Medulla oblongata (tissue), 1 donor: ENCODE results near the gene MYO1D.

Source experiments
- DNase-seq: peaks from one replicate; pipeline ENCODE4 v3.0.0-alpha.2; 2015; ENCODE audit errors: extremely low spot score

The MYO1D gene

DNA sequence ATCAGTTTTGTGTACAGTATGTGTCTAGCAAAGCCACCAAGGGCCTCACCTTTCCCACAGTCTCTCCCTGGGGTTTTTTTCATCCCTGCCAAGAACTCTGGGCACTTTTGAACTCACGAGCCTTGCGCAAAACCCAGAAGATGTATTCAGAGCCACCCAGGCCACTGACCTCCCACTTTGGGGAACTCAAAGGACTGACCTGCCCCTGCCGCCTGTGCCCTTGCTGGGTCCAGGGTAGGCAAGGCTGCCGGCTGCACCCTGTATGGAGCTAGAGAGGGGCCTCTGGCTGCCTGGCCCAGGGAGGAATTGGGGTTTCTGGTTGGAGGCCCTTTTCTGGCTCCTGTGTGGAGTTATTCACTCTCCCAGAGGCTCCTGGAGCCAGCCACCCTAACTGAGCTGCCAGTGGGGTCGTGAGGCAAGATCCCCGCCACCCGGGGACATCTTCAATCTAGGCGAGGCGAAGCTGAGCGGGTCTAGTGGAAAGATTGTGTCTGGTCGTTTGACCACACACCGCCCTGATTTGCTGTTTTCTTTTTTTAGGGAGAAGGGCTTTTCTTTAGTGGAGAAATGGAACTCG is 388.2 kb downstream of the MYO1D start:
- DNase-seq, result no peak

DNA sequence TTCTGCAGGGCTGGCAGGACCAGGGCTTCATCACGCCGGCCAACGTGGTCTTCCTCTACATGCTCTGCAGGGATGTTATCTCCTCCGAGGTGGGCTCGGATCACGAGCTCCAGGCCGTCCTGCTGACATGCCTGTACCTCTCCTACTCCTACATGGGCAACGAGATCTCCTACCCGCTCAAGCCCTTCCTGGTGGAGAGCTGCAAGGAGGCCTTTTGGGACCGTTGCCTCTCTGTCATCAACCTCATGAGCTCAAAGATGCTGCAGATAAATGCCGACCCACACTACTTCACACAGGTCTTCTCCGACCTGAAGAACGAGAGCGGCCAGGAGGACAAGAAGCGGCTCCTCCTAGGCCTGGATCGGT is 388.8 kb downstream of the MYO1D start:
- DNase-seq, result no peak

DNA sequence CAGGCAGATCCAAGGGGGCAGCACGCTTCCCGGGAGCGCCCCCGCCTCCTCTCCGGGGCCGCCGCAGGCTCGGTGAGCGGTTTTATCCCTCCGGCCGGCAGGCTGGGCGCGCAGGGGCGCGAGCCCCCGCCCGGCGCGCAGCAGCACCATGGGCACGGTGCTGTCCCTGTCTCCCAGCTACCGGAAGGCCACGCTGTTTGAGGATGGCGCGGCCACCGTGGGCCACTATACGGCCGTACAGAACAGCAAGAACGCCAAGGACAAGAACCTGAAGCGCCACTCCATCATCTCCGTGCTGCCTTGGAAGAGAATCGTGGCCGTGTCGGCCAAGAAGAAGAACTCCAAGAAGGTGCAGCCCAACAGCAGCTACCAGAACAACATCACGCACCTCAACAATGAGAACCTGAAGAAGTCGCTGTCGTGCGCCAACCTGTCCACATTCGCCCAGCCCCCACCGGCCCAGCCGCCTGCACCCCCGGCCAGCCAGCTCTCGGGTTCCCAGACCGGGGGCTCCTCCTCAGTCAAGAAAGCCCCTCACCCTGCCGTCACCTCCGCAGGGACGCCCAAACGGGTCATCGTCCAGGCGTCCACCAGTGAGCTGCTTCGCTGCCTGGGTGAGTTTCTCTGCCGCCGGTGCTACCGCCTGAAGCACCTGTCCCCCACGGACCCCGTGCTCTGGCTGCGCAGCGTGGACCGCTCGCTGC is 389.3 kb downstream of the MYO1D start:
- no peak for DNase-seq

DNA sequence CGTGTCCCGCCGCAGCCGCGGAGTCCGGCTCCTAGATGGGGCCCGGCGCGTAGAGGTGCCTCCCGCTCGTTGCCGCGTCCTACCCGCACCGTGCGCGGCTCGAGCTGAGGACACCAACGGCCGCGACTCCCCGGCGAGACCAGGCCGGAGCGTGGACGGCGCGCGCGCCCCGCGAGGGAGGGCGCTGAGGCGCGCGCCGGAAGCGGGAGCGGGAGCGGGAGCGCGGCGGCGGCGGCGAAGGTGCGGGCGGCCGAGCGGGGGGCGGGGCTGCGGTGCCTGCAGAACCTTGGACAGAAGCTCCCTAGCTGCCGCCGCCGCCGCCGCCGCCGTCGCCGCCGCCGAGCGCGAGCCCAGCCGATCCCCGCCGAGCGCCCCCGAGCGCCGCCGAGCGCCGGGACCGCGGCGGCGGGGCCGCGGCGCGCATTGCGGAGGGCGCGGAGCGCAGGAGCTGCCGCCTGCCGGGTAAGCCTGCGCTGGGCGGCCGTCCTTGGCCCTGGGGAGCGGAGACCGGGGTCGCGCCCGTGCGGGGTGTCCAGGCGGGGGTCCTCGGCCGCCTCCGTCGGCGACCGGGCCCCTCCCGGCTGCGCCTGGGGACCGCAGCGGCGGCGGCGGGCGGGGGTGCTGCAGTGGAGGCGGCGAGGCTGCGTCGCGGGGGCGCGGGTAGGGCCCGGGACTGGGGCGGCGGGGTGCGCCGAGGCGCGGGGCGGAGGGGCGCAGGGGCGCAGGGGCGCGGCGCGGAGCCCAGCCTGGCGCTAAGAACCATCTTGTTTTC is 390.0 kb downstream of the MYO1D start, which contains the start of gene CDK5R1:
CDK5R1 (plus strand) TSS at position 293 of the 772 bp plus-strand sequence. CDS start 628 bp downstream, outside the sequence.
- DNase-seq, result peak; percentile 41

DNA sequence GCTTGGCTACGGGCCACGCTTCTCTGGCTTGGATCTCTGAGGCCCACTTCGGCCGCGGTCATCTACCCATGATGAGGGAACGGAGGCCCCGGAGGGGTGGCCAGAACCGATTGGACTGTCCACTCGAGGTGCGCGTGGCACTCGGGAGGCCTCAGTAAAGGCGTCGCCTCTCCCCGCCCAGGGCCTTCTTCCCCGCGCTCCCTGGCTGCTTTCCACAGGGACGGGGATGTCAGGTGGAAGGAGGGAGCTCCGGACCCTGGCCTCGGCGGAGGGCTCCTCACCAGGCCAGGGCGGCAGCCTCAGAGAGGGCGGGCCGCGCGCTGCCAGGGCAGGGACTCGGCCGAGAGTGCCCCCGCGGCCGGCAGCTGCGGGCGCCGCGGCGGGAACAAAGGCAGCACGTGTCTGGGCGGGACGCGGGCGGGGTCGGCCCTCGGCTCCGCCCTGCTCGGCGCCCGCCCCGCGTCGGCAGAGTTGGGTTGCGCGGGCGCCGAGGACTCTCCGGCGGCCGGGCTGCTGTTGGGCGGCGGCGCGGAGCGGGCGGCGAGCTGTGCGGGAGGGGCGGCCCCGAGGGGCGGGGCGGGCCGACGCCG is 390.7 kb downstream of the MYO1D start:
- peak; percentile 90 for DNase-seq

DNA sequence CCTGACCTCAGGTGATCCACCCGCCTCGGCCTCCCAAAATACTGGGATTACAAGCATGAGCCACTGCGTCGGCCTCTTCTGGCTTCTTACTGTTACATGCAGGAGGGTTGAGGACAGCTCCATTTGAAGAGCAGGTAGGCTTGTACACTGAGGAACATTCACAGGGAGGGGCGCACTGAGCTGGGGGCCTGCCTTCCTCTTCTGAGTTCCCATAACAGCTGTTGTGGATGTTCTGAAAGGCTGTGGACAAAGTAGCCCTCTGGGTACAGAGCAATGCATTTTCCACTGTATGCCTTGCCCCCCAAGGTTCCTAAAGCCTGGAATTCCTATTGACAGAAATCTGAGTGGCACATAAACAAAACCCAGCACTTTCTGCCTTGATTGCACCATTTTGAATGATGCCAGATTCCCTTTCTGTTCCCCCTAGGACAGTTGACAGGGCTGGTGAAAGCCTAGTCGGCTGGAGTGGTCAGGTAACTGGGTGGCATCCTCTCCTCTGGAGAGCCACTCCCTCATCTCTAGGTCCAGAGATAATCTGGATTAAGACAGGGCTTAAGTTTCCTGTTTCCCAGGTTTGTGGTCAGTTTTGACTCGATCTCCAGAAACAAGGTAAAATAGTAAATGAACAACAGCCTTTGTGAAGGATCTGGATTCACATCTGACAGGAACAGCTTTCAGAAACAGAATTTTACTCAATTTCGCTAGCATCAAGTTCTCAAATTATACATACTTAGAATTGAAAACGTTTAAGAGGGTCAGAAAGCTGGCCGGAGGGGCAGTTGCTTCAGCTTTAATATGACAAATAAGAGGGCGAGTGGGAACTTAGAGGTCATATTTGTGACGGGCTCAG is 391.4 kb downstream of the MYO1D start:
- DNase-seq, result peak; percentile 52

DNA sequence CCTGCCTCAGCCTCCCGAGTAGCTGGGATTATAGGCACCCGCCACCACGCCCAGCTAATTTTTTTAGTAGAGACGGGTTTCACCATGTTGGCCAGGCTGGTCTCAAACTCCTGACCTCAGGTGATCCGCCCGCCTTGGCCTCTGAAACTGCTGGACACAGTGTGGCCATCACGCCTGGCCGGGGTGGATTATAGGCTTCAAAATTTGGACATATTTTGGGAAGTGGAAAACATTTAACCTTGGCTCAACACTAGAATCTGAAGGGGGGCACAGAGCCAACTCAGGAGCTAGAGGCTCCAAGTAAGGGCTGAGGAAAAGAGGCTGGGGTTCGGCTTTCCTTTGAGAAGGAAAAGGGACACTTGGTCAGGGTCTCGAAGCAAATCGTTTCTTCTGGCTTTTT is 392.3 kb downstream of the MYO1D start:
- no peak for DNase-seq

DNA sequence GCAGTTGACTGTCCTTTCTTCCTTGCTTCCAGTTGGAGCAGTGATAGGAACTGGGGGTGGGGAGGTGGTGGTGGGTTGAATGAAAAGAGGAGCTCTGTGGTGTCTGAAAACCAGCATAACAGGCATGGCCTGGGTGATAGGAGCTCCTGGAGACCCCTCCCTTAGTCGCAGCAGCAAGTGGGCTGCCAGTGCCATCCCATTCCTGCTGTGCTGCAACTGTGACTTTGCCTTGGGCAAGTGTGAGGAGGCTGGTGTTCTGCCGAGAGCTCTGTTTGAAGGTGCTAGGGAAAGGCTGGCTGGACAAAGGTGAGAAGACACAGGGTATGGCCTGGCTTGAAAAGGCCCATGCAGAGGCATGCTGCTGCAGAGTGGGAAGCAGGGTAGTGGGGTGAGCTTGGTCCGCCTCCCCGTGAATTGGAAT is 392.9 kb downstream of the MYO1D start:
- no peak for DNase-seq

DNA sequence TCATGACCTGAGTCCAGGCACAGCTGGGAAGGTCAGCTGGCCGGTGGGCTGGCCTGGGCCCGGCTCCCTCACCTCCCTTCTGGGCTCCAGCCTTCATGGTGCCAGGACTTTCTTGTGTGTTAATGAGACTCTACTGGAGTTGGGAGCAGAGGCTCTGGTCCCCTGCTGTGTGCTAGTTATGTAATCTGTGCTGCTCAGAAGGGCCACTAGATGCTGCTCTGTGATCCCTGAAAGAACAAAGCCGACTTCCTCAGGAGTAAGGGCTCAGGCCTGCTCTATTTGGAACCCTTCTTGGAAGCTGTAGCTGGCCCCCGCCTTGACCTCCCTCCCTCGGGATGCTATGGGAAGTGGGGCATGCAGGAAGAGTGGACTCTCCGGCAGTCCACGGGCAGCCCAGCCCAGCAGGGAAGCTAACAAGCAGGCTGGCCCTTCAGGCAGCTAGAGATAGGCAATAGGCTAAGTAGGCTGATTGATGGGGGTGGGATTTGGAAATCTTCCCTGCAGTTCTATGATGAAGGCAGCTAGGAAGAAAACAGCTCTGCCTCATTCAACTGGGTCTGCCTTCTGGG is 393.4 kb downstream of the MYO1D start:
- DNase-seq, result peak; percentile 96

DNA sequence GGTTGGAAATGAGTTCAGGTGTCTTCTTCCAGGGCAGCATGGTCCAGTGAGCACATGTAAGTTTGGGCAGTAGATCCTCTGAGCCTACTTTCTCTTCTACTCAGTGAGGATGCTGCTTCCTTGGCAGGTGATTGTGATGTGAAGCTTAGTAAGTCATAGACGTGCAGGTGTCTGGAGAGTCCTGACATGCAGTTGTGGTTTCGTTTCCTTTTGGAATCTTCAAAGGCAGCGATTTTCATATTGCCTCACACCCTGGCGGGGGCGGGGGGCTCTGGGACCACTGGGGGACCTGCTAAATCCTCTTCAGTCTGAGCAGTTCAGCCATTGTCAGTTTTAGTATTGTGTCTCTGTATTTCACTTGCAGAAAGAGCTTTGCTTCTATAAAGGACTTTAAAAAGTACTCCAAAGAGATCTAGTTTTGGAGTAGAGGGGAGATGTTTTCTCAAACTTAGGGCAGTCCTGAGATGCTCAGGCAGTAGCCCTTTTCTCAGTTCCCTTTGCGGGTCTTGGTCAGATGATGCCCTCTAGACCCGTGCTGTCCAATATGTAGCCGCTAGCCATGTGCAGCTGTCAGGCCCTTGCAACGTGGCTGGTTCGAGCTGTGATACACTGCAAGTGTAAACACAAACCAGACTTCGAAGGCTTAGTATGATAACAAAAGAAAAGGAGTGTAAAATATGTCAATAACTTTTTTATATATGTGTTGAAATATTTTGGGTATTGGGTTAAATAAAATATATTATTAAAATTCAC is 394.2 kb downstream of the MYO1D start:
- DNase-seq, result peak; percentile 44

DNA sequence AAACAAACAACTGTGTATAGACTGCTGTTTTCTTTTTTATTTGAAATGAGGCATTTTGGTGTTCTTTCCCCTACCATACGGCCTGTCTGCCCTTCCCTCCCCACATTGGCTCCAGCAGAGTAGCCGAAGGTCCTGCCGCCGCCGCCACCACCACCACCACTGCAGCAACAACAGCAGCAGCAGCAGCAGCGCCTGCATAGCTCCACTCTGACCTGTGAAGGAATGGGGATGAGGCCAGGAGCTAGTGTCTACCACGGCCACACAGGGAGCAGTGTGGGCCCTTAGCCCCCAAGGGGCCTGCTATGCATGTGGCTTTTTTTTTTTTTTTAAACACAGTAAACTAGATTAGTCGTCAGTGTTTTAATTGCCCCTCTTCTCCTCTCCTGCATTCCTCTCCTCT is 395.7 kb downstream of the MYO1D start:
- no peak for DNase-seq

DNA sequence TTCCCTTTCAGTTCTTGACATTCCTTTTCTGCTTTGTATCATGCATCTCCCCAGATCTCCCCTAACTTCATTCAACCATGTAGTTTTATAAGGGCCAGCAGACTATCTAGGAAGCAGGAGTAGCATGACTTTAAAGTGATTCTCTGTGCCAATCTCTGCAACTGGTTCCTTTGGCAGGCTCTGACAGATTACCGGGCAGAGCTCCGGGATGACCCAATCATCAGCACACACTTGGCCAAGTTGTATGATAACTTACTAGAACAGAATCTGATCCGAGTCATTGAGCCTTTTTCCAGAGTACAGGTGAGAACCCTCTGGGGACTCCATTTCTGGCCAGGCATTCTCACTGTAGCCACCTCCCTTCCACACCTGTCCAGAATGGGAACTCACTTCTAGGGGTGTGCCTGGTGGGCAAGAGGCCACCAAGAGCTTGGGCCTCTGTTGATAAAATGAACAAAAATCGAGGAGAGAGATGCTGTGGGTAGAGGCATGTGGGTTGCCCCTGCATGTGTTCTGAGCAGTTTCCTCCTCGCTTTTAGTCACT is 397.8 kb downstream of the MYO1D start:
- no peak for DNase-seq

DNA sequence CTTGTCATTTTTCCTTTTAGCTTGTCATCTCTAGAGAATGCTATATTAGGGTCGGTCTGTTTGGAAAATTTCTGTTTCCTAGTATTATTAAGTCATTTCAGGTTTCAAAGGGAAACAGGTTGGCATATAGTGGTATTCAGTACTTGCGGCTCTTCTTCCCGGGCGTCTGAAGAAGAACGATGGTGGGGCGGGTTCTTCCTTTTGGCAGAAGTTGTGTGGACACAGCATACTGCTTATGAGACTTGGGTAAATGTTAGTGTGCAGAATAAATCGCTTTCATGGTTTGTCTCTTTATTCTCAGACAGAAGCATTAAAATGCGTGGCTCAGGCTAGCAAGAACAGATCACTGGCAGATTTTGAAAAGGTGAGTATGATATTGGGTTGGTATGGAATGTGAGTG is 399.7 kb downstream of the MYO1D start:
- no peak for DNase-seq

DNA sequence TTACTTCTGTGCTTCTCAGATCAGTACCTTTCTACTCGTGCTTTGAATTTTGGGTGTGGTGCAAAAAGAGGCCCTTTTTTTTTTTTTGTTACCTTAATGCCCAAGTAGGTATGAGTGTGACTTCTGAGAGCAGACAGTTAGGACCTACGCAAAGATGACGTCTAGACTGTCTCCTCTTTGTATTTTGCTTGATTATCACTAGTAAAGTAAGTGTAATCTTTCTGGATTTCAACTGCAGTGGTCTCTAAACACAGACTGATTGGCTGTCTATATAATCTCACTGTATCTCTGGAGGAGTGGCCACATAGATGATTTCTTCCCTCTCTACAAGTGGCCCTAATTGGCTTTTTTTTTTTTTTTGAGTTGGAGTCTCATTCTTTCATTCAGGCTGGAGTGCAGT is 401.7 kb downstream of the MYO1D start:
- DNase-seq, result no peak

DNA sequence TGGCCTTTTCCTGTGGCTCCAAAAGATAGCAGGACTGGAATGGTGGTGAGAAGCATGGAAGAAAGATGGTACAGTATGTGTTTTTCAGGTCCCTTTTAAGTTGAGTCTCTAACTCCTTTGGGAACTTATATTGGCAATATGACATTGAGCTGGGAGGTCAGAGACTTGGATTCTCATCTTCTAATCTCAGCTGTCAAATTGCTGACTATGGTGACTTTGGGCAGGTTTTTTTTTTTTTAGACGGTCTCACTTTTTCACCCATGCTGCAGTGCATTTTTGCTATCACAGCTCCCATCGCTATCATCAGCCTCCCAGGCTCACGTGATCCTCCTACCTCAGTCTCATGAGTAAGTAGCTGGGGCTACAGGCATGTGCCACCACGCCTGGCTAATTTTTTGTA is 405.3 kb downstream of the MYO1D start:
- DNase-seq, result no peak

DNA sequence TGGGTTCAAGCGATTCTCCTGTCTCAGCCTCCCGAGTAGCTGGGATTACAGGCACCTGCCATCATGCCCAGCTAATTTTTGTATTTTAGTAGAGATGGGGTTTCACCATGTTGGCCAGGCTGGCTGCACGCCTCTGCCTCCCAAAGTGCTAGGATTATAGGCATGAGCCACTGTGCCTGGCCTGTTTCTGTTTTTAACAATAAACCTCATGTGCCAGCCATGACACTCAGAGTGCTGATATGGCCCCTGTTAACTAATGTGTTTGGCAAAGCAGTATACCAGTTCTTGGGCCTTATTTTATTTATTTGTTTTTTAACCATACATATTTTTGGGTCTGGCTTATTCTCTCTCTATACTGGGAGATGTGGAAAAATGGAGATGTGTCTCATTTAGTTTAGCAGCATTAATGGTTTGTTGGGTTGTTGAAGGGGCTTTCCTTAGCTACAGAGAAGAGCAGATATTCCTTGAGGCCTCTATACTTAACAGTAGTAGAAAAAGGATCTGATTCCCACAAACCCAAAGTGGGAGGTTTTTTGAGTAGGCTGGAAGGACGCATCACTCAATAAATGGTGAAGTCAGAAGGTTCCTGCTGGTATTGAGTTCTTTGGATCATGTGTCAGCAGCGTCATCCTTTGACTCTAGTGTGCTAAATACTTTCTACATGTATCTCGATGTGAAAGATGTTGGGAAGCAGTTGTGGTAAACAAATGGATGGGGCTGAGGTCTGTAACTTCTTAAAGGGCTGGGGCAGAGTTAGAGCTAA is 406.3 kb downstream of the MYO1D start:
- DNase-seq, result no peak

DNA sequence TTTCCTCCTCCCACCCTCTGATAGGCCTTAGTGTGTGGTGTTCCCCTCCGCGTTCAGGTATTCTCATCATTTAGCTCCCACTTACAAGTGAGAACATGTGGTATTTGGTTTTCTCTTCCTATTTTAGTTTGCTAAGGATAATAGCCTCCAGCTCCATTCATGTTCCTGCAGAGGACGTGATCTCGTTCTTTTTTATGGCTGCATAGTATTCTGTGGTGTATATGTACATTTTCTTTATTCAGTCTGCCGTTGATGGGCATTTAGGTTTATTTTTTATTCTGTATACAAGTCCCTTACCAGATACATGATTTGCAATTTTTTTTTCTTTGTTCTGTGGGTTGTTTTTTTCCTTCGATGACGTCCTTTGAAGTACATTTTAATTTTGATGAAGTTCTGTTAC is 409.0 kb downstream of the MYO1D start:
- DNase-seq, result no peak

DNA sequence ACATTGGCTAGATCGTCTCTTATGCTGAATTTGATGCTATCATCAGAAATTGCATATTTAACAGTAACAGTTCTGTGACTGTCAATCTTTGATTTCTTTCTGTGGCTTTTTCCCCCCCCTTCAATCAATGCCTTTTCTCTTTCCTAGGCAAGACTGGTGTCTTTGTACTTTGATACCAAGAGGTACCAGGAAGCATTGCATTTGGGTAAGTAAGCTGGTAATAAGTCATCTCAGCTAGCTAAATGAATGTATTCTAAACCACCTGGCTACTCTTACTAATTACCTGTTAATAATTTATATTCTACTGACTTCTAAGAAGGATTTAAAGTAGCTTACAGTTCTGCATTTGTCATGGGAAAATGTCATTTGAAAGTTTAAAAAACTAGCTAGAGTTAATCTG is 412.6 kb downstream of the MYO1D start:
- no peak for DNase-seq

DNA sequence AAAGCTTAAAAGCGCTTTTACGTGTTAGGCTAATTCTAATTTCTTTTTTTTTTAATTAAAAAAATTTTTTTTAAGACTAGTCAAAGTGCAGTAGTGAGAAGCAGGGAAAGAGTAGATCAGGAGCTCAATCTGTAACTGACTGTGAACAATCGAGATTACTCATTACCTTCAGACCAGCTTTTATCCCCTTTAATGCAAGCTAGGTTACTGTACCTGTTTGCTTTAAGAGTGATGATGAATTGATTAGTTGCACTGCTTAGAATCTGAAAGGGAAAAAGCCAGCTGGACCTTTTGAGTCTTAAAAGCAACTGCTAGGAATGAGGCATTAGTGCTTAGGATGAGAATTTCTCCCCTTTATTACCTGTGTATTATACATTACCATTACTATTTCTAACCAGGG is 413.6 kb downstream of the MYO1D start:
- DNase-seq, result no peak
